ENCODE measurements around the gene PPP3R2.

Gene PPP3R2

DNA sequence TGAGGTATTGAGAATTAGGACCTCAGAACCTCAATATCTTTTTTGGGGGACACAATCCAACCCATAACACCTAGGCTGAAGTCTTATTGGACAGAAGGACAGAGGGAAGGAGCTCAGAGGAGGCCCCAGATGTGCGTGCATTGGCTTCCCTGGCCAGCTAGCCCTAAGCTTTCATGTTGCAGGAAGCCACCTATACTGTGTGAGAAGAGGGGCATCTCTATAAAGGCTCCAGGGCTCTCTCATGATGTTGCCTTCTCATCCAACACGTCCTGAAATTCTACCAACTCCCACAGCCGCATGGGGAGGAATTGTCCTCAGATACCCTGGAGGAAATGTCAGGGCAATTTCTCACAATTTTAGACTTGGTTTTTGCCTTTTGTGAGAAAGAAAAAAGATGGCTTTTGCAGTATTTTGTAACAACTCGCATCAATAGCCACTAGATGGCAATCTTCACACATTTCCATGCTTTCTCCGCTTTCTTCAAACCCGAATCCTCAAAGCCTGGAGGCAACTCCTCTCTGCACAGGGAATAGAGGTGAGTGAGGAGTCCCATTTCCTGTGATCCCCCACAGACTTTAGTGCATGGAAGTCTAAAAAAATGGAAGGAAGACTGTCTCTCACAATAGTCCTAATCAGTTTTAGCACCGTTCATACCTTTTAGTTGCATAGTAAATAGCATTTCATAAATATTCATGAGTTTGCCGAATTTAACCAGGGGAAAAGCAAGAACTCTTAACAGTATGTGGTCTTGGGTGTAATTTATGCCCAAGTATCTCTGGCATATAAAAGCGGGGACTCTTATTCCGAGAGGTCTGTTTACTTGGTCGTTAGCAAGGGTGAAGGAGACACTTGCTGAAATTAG is 7.4 kb upstream of the PPP3R2 start:
- Histone ChIP-seq H2AFZ (ENCODE audit: low read depth, low read length, severe bottlenecking) (no peak overlapping the region), H3F3A (ENCODE audit: insufficient read depth) (no peaks in the 10 kb centered on the region)

DNA sequence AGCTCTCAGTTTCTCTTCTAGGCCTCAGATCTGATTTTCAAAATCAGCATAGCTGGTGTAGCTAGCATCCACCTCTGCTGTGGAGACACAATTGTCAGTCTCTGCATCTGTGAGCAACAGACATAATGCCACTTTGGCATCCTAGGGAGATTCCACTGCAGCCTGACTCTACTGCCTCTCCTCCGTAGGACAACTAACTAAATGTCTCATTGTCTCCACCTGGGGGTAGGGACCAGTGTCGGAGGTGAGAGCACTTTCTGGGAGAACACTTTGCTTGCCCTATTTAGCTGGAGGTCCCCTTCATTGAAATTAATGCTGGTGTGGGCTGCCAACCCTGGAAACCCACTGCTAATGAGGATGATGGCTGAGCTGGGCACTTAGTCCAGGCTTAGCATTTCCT is 1.4 kb downstream of the PPP3R2 start:
- no peaks in the 10 kb centered on the region for H4K20me1 ChIP-seq (ENCODE audit: low read depth, low read length)
- H3K36me3 ChIP-seq (ENCODE audit: low read length), result no peaks in the 10 kb centered on the region
- no peaks in the 10 kb centered on the region for H3K9me3 ChIP-seq (ENCODE audit: insufficient read depth, low read length)
- no peak overlapping the region for H3K4me3 ChIP-seq (ENCODE audit: insufficient read depth, low read length, poor library complexity, severe bottlenecking)
- H2AFZ ChIP-seq (ENCODE audit: low read depth, low read length, severe bottlenecking), result no peak overlapping the region
- TF ChIP-seq CTCF (IDR thresholded peaks at IDR 0.05; ENCODE audit: insufficient read depth, low read length, poor library complexity, severe bottlenecking) (no peak), EZH2phosphoT487 (conservative IDR thresholded peaks at IDR 0.05; ENCODE audit: low read length) (no peak)
- no peaks in the 10 kb centered on the region for H3K79me2 ChIP-seq (ENCODE audit: insufficient read depth, low read length)
- no peak overlapping the region for H3K4me2 ChIP-seq (ENCODE audit: low read depth, low read length, poor library complexity, severe bottlenecking)
- no peak overlapping the region for H3K27ac ChIP-seq (ENCODE audit: low read depth, low read length)
- H3K9me2 ChIP-seq (replicated peaks; ENCODE audit: insufficient read depth, low read length), result no peaks in the 10 kb centered on the region
- H3K27me3 ChIP-seq (ENCODE audit: low read length), result no peaks in the 10 kb centered on the region
- H3K9ac ChIP-seq (ENCODE audit: low read length), result no peak overlapping the region
- no peaks in the 10 kb centered on the region for H3F3A ChIP-seq (ENCODE audit: insufficient read depth)

More for the DNA sequence above, 7.4 kb upstream of the PPP3R2 start:
- H3K4me2 ChIP-seq (ENCODE audit: low read depth, low read length, poor library complexity, severe bottlenecking), result peak overlapping the region; percentile 24
- no peak overlapping the region for H3K9ac ChIP-seq (ENCODE audit: low read length)
- H3K4me3 ChIP-seq (ENCODE audit: insufficient read depth, low read length, poor library complexity, severe bottlenecking), result no peak overlapping the region
- no peaks in the 10 kb centered on the region for H3K9me2 ChIP-seq (replicated peaks; ENCODE audit: insufficient read depth, low read length)
- no peaks in the 10 kb centered on the region for H3K36me3 ChIP-seq (ENCODE audit: low read length)
- no peaks in the 10 kb centered on the region for H3K27me3 ChIP-seq (ENCODE audit: low read length)
- no peaks in the 10 kb centered on the region for H3K9me3 ChIP-seq (ENCODE audit: insufficient read depth, low read length)
- TF ChIP-seq CTCF (IDR thresholded peaks at IDR 0.05; ENCODE audit: insufficient read depth, low read length, poor library complexity, severe bottlenecking), result peak; percentile 58
- TF ChIP-seq EZH2phosphoT487 (conservative IDR thresholded peaks at IDR 0.05; ENCODE audit: low read length), result no peak
- no peak overlapping the region for H3K27ac ChIP-seq (ENCODE audit: low read depth, low read length)
- H3K79me2 ChIP-seq (ENCODE audit: insufficient read depth, low read length), result no peaks in the 10 kb centered on the region
- H4K20me1 ChIP-seq (ENCODE audit: low read depth, low read length), result no peaks in the 10 kb centered on the region

DNA sequence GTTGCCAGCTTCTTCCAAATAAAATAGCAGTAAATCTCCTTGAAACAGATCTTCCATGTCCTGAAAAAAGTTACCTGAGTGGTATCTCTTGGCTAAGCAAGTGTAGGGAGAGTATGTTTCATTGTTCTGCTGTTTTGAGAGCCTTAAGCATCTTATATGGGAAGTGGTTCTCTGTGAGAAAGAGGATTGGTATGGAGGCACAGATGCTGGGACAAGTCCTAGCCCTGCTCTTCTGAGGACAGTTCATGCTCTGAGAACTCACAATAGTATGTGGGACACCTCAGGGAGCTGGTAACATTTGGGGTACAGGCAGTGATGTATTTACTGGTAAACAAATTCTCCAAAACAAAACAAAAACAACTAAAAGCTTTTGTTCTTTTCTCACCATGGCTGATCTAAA is 2.0 kb downstream of the PPP3R2 start:
- no peak overlapping the region for H3K9ac ChIP-seq (ENCODE audit: low read length)
- H3K79me2 ChIP-seq (ENCODE audit: insufficient read depth, low read length), result no peaks in the 10 kb centered on the region
- H3K4me2 ChIP-seq (ENCODE audit: low read depth, low read length, poor library complexity, severe bottlenecking), result no peak overlapping the region
- no peaks in the 10 kb centered on the region for H3K27me3 ChIP-seq (ENCODE audit: low read length)
- TF ChIP-seq CTCF (IDR thresholded peaks at IDR 0.05; ENCODE audit: insufficient read depth, low read length, poor library complexity, severe bottlenecking) (no peak), EZH2phosphoT487 (conservative IDR thresholded peaks at IDR 0.05; ENCODE audit: low read length) (no peak)
- no peak overlapping the region for H3K27ac ChIP-seq (ENCODE audit: low read depth, low read length)
- no peaks in the 10 kb centered on the region for H3K9me3 ChIP-seq (ENCODE audit: insufficient read depth, low read length)
- no peak overlapping the region for H2AFZ ChIP-seq (ENCODE audit: low read depth, low read length, severe bottlenecking)
- no peak overlapping the region for H3K4me3 ChIP-seq (ENCODE audit: insufficient read depth, low read length, poor library complexity, severe bottlenecking)
- H3K36me3 ChIP-seq (ENCODE audit: low read length), result no peaks in the 10 kb centered on the region
- no peaks in the 10 kb centered on the region for H4K20me1 ChIP-seq (ENCODE audit: low read depth, low read length)
- no peaks in the 10 kb centered on the region for H3K9me2 ChIP-seq (replicated peaks; ENCODE audit: insufficient read depth, low read length)
- no peaks in the 10 kb centered on the region for H3F3A ChIP-seq (ENCODE audit: insufficient read depth)

All from SU-DHL-6 (cell line).